Neural cell (in vitro differentiated cells): ENCODE results near the gene LPXN.

Experiments used
- CTCF ChIP-seq: fragments of 450-650 bp; IDR thresholded peaks from 2 replicates; pipeline ENCODE4 v1.5.1; 2014; ENCODE audit warnings: antibody characterized with exemption, mild to moderate bottlenecking, moderate library complexity; ENCODE audit not compliant: poor library complexity, severe bottlenecking
- EP300 ChIP-seq: fragments of 450-650 bp; conservative IDR thresholded peaks from 2 replicates; pipeline ENCODE4 v1.6.1; 2014; ENCODE audit warnings: antibody characterized with exemption, mild to moderate bottlenecking, moderate library complexity; ENCODE audit not compliant: poor library complexity, severe bottlenecking
- POLR2AphosphoS5 ChIP-seq: IDR thresholded peaks from 2 replicates; pipeline ENCODE4 v1.6.1; 2012

- no peak for TF ChIP-seq CTCF
- no peak for TF ChIP-seq EP300
- TF ChIP-seq POLR2AphosphoS5 = no peak
These were observed 42.4 kb upstream of the LPXN start for GRCh38 chr11:58617976-58618557.
